HG03066 (cell line): ENCODE data around the gene TSGA10IP.
A peak's percentile ranks its signal among the peaks of the same experiment; 100 is the strongest.

Source experiments
- ATAC-seq: cut with Tn5 transposase; IDR thresholded peaks from one replicate; pipeline ENCODE4 v1.9.1; 2021; ENCODE audit warnings: low read depth; ENCODE audit not compliant: unreplicated experiment

Gene TSGA10IP

DNA sequence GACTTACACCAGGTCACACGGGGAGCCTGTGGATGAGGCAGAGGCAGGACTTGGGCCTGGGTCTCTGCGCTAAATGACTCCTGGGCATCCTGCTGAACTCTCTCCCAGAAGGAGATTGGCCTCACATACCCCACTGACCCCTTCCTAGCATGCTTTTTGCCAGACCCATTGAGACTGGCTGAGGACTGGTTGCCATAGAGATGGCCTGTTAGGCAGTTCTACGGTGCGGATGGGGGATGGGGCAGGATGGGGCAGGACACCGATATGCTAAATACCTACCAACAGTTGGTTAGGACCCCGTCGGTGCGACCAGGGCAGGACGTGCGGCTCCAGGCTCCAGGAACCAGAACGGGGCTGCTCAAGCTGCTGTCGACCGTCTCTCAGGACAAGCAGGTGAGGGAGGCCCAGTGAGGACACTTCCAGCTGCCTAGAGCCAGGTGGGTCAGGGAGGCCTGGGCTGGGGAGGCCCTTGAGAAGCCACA lies at the start of gene TSGA10IP:
Gene TSGA10IP (plus strand): TSS at position 51 of the 482 bp plus-strand sequence. CDS start 196 bp downstream, at position 247.
- ATAC-seq, result no peak

GRCh38 chr11:65895482-65895981 lies 49.7 kb upstream of the TSGA10IP start:
- no peak for ATAC-seq

DNA sequence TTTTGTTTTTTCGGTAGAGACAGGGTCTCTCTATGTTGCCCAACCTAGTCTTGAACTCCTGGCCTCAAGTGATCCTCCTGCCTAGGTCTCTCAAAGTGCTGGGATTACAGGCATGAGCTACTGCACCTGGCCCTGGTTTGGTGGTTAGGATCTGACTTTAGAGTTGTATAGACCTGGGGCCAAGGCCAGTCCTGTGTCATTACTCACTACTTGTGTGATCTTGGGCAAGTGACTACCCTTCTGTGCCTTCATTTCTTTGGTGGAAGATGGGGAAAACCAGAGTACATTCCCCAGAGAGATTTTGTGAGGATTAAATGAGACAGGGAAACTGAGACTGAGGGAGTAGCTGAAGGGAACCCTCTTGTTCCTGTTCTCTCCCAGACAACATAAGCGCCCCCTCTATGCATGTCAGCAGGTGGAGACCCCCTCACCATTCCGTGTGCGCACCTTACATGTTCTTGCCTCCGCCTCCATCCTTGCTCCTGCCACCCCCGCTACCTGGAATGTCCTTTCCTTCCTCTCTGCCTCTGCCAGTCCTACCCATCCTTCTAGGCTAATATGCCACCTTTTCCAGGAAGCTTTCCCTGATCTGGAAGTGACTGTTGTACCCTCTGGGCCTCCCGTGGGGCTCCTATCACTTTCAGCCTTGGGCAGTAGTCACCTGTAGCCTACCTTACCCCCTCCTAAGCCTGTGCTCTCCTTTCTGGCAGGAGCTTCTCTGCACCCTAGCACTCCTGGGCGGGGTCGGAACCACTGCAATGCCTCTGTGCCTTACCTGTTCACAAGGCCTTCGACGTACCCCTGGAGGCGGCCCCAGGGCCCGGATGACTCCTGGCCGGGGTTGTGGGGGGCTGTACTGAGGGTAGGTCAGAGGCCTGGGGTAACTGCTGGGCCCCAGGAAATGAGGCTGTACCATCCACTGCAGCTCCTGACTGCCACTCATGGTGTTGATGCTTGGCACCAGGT lies 49.0 kb upstream of the TSGA10IP start:
- ATAC-seq, result no peak

- no peak for ATAC-seq
These were observed 48.2 kb upstream of the TSGA10IP start for GRCh38 chr11:65897020-65897471.

- no peak for ATAC-seq
These were observed 46.5 kb upstream of the TSGA10IP start for GRCh38 chr11:65898656-65899355.

DNA sequence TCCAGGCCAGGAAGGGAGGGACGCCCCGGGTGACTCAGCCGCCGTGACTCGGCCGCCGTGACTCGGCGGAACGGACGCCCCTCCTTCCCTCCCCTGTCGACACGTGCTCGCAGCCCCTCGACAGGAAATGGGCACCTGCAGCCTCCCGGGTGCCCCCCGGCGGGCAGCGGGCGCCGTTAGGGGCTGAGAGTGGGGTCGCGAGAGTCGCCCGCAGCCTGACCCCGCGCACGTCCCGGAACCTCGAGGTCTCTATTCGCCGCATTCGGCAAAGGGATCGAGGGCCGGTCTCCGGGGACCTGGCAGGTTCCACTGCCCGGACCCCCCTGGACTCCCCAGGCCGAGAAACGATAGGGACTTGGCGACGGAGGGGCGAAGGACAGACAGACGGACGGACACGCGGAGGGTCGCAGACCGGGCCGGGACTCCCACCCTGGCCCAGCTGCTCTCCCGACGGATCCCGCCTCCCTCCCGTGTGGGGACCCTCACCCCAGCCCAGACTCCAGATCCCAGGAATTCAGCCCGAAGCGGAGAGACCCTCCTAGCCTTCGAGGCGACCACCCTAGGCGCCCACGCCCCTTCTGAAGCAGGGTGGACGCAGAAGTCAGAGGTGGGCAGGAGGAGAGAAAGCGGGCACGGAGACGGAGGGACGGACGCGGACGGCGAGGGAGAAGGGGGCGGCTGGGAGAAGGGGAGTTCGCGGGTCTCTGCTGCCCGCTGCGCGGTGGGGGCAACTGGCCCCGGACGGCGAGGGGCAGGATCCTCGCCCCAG lies 45.7 kb upstream of the TSGA10IP start:
- ATAC-seq, result no peak

GRCh38 chr11:65900125-65900898 lies 45.0 kb upstream of the TSGA10IP start, which contains the start of gene FOSL1:
TSS of gene FOSL1 (minus strand) at chr11:65900388. CDS start at chr11:65900339, 49 bp downstream.
- peak; percentile 77 for ATAC-seq

GRCh38 chr11:65900899-65901180 lies 44.4 kb upstream of the TSGA10IP start:
- ATAC-seq, result no peak

DNA sequence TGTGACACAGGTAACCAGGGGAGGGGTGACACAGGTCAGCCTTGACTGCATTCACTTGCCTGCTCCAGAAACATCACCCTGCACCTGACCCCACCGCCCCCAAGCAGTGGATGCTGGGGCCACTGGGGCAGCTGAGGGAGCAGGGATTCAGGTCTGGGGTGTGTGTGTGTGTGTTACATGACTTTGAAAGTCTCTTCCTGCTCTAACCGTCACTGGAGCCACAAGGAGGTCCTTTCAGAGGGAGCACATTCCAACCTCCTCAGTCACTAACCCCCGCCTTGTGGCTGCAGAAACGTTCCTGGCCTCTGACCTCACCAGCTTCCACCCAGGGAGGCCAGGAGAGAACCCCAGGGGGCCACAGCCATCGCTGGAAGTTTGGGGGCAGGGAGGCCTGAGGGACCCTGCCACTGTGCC lies 42.2 kb upstream of the TSGA10IP start:
- no peak for ATAC-seq

- no peak for ATAC-seq
These were observed 41.6 kb upstream of the TSGA10IP start for GRCh38 chr11:65903715-65904114.

DNA sequence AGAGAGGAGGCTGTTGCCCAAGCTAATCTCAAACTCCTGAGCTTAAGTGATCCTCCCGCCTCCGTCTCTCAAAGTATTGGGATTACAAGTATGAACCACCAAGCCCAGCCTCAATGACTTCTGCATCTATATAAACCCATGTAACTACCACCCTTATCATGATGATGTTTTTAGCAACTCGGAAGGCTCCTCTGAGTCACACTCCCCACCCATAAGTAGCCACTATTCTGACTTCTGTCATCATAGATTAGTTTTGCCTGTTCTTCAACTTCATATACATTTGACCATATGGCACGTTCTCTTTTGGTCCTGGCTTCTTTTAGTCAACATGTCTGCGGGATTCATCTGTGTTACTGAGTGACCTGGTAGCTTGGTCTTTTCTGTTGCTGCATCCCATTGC lies 38.7 kb upstream of the TSGA10IP start:
- ATAC-seq, result no peak

DNA sequence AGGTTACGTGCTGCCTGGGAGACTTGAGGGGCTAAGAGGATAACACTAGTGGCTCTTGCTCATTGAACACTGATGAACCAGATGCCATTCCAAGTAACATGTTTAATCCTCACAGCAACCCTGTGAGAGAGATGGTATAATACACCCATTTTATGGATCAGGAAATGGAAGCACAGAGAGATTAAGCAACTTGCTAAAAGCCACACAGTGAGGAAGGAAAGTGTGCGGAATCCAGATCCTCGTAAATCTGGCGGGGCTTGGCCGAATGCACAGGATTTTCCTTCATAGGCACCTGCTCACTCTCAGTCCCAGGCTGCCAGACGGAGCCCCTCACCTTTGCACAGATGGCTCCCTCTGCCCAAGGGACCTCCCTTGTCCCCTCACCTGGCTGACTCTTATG lies 37.4 kb upstream of the TSGA10IP start:
- ATAC-seq, result no peak

DNA sequence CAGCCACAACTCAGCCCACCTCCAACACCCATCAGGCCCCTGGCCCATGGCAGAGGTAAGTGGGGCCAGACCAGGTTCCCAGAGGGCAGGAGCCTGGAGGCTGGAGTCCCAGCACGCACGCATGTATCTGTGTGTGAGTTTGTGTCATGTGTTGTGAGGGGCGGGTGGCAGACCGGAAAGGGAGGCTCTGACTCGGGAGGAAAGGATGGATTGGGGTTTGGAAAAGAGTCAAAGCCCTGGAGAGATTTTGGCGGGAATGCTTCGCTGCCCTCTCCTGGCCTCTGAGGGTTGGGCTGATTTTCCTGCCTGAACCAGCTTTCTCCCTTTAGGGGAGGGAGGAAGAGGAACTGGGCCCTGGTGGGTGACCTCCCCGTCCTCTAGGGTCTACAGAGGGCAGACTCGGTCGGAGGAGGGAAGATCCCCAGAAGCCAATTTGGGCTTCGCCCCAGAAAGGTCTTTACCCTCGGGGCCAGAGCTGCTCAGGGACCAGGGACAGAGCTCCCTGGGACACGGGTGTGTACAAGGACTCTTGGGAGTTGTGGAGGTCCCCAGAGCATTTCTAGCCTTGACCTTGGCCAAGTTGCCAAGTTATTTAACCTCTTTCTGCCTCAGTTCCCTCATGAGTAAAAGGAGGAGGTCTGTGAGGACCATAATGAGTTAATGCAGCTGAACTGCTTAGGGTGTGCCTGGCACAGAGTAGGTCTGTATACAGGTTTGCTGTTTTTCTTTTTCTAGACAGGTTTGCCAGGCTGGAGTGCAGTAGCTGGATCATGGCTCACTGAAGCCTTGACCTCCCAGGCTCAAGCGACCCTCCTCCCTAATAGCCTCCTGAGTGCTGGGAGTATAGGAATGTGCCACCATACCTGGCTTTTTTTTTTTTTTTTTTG lies 33.4 kb upstream of the TSGA10IP start:
- ATAC-seq, result no peak

GRCh38 chr11:65912845-65913244 lies 32.4 kb upstream of the TSGA10IP start:
- no peak for ATAC-seq

DNA sequence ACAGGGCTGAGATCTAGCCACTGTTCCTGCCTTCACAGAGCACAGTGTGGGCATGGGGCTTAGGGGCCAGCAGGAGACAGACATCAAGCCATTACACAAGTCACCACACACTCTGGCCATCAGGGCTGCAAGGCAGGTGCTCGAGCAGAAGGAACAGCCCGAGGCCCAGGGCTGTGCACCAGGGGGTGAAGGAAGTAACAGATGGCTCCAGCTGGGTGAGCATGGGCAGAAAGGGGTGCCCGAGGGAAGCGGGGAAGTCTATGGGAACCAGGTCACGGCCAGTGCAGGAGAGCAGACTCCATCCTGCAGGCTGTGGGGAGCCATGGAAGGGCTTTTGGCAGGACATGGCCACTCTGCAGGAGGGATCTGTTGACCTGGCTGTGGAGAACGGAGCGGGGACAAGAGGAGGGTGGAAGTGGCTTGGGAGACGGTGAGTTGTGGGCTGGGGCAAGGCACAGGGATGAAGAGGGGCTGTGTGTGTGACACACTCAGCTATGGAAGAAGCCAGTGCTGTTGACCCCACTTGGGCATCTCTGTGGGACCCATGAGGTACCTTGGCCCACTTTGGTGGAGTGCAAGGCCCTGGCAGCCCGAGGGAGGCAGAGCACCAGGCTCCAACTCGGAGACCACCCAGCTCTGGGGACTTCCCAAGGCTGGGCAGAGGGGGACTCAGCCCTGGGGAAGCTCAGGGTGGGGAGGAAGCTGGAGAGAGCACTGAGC lies 30.0 kb upstream of the TSGA10IP start:
- ATAC-seq, result no peak

DNA sequence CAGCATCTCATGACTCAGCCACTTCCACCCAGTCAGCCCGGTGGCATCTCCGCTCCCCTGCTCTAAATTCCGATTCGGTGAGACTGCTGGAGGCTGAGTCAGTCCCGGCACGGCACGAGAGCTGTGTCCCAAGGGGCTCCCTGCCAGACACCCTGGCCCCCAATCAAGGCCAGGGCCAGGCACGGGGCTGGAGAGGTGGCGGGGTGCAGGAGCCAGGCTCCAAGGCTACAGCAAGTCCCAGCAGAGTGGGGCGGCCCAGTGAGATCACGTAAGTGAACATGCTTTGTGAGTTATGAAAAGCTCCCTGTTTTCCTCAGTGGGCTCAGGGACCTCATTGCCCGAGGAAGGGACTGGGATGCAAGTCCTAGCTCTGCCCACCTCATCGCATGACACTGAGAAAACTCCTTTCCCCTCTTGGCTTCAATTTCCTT lies 29.4 kb upstream of the TSGA10IP start:
- ATAC-seq, result no peak

- no peak for ATAC-seq
These were observed 28.9 kb upstream of the TSGA10IP start for GRCh38 chr11:65916391-65916790.

DNA sequence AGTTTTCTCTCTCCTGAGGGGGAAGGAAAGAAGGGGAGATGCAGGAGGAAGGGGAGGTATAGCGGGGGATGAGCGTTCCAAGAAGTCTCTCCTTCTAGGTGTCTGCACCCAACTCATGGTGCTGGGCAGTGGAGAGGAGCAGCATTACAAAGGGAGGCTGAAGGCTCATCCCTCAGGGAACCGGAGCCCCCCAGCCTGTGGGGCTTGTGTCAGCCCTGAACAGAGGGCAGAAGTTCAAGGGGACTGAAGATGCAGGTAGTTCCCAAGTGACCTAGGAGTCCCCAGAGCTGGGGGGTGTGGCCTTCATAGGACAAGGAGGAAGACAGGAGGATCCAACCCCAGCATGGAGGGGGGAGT lies 28.2 kb upstream of the TSGA10IP start:
- ATAC-seq, result no peak
